G401.6 (cell line): ENCODE results near the gene RANGAP1.
"Not testable (repeated sequence)": the region's sequence is repeated elsewhere in the genome, so short reads cannot be mapped to it uniquely, and the experiment has no call there.

Experiments
- FAIRE-seq: peaks from 2 replicates; lab custom pipeline; 2012; peaks lifted over from hg19 to GRCh38; lab: Jason Lieb, UNC

The RANGAP1 gene

GRCh38 chr22:41260871-41261270, 25.1 kb downstream of the RANGAP1 start:
- FAIRE-seq = no peak

GRCh38 chr22:41259756-41260155, 26.2 kb downstream of the RANGAP1 start:
- FAIRE-seq = not testable (repeated sequence)

- FAIRE-seq = no peak
These were observed 28.3 kb downstream of the RANGAP1 start for GRCh38 chr22:41257696-41258095.

- no peak for FAIRE-seq
These were observed 29.4 kb downstream of the RANGAP1 start for GRCh38 chr22:41256254-41257253.

- FAIRE-seq = no peak
These were observed 31.8 kb downstream of the RANGAP1 start for GRCh38 chr22:41254230-41254629.

GRCh38 chr22:41252365-41252764, 33.6 kb downstream of the RANGAP1 start:
- no peak for FAIRE-seq

- no peak for FAIRE-seq
These were observed 35.9 kb downstream of the RANGAP1 start for GRCh38 chr22:41250127-41250526.

GRCh38 chr22:41249442-41249841, 36.5 kb downstream of the RANGAP1 start:
- no peak for FAIRE-seq

GRCh38 chr22:41248758-41249157, 37.2 kb downstream of the RANGAP1 start:
- no peak for FAIRE-seq

- no peak for FAIRE-seq
These were observed 37.7 kb downstream of the RANGAP1 start for GRCh38 chr22:41248314-41248713.

GRCh38 chr22:41247703-41248102, 38.3 kb downstream of the RANGAP1 start:
- no peak for FAIRE-seq

- no peak for FAIRE-seq
These were observed 40.0 kb downstream of the RANGAP1 start for GRCh38 chr22:41245917-41246499.

- FAIRE-seq = no peak
These were observed 42.6 kb downstream of the RANGAP1 start for GRCh38 chr22:41243361-41243760.

- no peak for FAIRE-seq
These were observed 43.4 kb downstream of the RANGAP1 start for GRCh38 chr22:41242396-41243117.

GRCh38 chr22:41241133-41241676, 44.8 kb downstream of the RANGAP1 start:
- FAIRE-seq = no peak

GRCh38 chr22:41240377-41241132, 45.4 kb downstream of the RANGAP1 start, which contains the start of gene CHADL:
Gene CHADL (minus strand): TSS chr22:41240931. CDS start chr22:41240881, 50 bp downstream.
- FAIRE-seq = no peak

GRCh38 chr22:41239443-41240128, 46.4 kb downstream of the RANGAP1 start:
- no peak for FAIRE-seq

- no peak for FAIRE-seq
These were observed 47.2 kb downstream of the RANGAP1 start for GRCh38 chr22:41238570-41239442.

- no peak for FAIRE-seq
These were observed 48.0 kb downstream of the RANGAP1 start for GRCh38 chr22:41237707-41238569.
